Limb (tissue), 2 donors: Measurements from ENCODE around the gene TMEM163.
A peak's percentile ranks its signal among the peaks of the same experiment; 100 is the strongest.
"Not testable (repeated sequence)": the region's sequence is repeated elsewhere in the genome, so short reads cannot be mapped to it uniquely, and the experiment has no call there.

Experiments
- DNase-seq, 2 donors: peaks; one replicate each; pipeline ENCODE4 v3.0.0-alpha.2; 2016; ENCODE audit errors: extremely low spot score in 2 of 2

TMEM163 gene

DNA sequence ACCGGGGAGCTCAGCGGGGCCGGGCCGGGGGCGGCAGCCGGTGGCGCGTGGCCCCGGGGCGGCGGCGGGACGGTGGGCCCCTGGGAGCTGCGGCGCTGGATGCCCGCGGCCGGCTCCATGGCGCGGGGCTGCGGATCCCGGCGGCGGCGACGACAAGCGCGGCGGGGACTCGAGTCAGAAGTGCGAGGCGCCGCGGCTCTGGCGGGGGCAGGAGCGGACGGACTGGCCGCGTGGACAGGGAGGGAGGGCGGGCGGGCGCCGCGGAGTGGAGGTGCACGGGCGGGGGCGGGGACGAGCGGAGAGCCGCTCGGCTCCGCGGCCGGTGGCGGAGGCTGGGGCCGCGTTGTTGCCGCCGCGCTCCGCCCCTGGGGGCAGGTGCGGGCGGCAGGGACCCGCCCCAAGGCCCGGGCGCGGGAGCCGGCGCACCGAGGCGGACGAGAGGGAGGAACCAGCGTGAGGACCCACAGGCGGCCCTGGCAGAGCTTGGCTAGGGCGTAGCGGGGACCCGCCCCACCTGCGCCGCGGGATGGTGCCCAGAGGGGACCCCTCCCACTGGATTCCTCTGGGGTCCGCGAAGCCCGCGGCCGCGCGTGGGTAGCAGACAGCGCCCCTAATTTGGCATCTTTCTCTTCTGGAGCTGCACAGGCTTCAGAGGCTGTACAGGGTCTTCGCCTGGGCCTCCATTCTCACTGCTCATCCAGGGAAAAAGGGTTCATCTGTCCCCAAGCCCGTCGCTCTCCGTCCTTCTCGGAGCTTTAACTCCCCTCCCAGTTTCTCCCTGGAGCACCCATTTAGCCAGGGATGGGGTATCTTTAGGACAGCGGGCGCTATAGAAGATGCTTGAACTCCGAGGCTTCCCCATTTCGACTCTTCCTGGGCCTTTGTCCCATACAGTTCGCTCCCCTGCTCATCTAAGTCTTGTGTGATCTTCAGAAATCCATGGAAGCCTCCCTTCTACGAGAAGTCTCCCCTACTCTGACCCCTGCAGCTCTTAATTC is at the start of gene TMEM163:
Gene TMEM163 (minus strand): TSS at position 184 of the 998 bp plus-strand sequence.
- peak in 1 of 2 donors; percentile 55 for DNase-seq

DNA sequence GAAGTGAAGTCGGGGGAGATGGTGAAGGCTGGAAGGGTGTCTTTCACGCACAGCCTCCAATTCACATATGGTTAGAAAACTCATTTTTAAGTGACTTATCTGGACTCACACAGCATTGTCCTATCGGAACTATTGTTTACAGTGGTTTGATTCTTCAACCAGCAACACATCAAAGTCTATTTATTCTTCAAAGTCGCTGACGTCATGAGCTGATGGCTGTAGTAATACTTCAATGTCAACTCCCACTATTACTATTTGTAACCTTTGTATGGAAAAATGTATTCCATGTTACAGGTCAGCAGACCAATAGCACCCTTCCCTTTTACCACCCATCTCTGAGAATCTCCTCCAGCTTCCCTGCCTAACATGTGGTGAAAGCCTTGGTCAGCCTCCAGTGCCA is 47.8 kb upstream of the TMEM163 start:
- no peak for DNase-seq

DNA sequence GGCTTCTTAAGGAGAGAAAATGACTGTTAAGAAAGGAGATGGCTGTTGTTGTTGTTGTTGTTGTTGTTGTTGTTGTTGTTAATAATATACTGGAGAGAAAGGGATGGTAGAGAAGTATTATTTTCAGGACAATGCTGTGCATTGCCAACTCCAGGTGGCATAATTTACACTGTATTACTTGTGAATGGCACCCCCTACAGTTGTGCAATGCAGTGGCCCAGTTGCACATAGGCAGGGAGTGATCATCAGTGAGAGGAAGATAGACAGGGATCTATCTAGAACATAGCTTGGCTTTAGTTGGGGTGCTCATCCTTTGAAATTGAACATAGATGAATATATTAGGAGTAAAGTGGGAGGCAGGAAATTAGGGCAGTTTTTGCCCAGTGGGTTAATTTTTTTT is 47.2 kb upstream of the TMEM163 start:
- no peak for DNase-seq

DNA sequence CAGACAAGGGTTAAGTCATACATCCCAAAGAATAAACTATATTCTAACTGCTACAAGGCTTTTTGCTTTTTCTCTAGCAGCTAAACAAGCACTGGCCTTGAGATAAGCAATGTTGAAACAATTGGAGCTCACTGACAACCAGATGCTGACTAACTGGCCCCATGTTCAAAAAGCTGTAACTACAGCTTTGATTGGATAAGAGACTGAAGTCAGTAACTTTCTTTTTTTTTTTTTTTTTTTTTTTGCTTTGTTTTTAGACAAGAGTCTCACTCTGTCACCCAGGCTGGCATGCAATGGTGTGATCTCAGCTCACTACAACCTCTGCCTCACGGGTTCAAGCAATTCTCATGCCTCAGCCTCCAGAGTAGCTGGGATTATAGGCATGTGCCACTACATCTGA is 45.4 kb upstream of the TMEM163 start:
- no peak for DNase-seq

DNA sequence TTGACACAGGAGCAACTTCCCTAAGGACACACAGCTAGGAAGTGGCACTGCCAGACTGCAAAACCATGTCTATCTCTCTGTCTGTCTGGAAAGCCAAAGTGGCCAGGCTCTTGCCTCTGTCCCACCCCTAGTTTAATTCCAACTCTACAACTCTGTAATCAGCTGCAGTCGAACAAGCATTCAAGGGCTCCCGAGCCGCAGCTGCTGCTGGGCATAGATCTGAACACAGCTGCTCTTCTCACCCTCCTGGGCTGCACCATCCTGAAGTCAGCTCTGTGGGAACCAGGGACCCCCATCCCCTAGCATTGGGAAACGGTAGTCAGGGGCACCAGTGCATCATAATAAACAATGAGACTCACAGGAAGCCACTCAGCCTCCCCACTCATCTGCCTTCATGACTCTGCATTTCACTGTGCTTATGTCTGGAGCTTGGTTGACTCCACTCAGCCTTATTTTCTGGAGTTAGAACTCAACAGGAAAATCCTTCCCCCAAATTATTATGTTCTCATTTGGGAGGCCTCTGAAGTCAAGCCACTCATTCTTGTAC is 44.4 kb upstream of the TMEM163 start:
- no peak for DNase-seq

DNA sequence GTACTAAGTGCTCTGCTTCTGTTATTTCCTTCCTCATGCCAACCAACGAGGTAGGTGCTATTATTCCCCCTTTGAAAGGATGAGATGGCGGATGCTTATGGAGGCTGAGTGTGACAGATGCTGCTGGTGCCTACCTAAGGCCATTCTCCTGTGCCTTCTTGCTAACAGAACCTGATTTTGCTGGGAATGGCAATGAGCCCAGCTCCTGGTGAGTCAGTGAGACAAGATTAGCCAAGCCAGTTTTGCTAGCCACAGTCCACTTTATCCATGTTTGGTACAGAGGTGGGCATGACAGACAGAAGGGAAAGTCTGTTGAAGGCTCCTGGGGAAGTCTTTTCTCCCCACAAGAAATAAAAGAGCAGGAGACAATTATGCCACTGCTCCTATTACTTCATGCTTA is 43.7 kb upstream of the TMEM163 start:
- no peak for DNase-seq

DNA sequence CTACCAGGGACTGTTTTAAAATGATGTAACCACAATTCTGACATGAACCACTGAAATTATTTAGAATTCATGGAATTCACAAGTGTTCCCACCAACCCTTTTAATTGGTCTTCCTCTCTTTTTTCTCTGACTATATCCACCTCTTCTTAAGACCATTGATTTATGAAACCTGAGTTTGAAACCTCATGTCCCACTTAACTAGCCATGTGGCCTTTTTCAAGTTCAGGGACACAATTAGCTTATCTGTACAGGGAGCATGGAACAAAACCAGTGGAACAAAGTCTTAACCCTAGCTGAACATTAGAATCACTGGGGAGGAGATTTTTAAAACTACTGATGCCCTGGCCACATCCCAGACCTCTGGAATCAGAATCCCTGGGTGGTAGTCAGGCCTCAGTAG is 41.6 kb upstream of the TMEM163 start:
- no peak for DNase-seq

DNA sequence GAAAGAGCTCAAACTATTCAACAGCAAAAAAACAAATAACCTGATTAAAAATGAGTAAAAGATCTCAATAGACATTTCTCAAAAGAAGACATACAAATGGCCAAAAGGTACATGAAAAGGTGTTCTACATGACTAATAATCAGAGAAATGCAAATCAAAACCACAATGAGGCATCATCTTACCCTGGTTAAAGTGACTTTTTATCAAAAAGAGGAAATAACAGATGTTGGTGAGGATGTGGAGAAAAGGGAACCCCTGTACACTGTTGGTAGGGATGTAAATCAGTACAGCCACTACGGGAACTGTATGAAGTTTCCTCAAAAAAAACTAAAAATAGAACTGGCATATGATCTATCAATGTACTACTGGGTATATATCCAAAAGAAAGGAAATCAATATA is 39.8 kb upstream of the TMEM163 start:
- DNase-seq = no peak

DNA sequence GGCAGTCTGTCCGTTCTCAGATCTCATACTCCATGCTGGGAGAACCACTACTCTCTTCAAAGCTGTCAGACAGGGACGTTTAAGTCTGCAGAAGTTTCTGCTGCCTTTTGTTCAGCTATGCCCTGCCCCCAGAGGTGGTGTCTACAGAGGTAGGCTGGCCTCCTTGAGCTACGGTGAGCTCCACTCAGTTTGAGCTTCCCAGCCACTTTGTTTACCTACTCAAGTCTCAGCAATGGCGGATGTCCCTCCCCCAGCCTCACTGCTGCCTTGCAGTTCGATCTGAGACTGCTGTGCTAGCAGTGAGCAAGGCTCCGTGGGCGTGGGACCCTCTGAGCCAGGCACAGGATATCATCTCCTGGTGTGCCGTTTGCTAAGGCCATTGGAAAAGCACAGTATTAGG is 33.2 kb upstream of the TMEM163 start:
- DNase-seq = not testable (repeated sequence)

DNA sequence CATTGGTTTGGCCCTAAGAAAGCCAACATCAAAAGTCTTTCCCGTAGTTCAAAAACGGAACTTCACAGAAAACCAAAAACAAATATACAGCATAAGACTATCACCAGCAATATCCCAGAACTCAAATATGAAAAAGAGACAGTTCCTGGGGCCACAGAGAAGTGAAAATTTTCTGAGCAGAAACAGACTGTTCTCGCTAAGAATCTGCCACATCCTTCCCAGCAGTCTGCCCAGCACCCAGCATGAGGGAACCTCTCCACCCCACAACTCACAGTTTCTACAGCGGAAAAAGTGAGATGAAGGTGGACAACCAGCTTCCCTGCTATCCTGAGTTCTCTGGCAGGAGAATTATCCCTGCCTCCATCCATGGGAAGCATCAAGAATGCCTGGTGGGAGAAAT is 26.7 kb upstream of the TMEM163 start:
- no peak for DNase-seq

DNA sequence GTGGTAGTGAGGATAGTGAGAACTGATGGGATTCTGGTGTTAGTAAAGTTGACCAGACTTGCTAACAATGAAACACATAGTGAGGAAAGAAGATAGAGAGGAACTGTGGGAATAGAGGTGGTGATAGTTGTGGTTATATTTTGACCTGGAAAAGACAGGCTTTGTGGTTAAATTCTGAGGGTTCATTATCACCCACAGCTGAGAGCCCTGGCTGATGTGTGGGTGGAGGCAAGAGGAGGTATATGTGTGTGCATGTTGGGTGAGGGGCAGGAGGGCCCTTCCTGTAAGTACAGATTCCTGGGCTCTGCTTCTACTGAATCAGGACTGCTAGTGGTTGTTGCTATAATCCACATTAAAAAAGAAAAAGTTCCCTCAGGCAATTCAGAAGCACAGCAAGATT is 26.2 kb upstream of the TMEM163 start:
- DNase-seq = no peak

DNA sequence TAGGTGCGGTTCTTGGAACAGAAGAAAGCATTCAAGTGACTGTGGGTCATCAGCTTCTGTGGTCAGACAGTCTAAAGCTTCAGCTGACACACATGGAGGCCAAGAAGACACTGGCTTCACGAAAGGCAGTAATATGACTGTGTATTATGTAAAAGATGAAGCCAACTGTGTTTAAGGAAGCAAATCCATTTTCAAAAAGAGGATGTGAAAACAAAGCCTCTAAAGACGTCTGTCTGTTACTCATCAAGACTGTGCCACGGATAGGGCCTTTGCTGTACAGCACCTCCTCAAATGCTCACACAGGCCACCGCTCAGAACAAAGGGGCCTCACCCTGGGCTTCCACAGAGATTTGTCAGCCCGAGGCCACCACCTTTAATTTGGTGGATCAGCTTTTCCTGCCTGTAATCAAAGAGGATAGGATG is 21.1 kb upstream of the TMEM163 start:
- no peak for DNase-seq

DNA sequence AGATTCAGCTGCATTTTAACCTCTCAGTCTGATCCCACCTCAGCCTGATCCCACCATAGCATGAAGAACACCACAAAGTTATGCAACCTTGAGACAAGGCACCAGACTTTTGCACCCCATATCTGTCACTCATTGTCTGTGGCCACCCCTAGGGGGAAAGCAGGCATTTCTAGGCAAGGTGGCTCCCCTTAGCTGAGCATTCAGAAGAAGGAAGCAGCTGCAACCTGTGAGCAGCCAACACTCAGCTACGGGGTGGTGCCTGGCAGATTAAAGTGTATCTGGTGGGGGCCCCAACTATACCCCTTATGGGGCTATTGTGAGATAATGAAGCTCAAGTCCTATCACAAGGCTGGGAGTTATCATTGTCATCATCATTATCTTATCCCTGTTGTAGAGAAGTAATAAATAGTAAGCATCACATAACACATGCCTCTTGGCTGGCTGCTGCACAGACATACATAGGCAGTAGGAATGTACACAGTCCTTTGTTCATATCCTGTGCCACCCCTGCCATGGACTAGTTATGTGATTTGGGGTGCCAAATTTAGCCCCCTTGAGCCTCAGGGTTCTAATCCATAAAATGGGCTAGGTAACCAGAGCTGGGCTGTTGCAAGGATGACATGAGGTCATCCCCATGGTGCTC is 20.6 kb upstream of the TMEM163 start:
- DNase-seq = no peak

DNA sequence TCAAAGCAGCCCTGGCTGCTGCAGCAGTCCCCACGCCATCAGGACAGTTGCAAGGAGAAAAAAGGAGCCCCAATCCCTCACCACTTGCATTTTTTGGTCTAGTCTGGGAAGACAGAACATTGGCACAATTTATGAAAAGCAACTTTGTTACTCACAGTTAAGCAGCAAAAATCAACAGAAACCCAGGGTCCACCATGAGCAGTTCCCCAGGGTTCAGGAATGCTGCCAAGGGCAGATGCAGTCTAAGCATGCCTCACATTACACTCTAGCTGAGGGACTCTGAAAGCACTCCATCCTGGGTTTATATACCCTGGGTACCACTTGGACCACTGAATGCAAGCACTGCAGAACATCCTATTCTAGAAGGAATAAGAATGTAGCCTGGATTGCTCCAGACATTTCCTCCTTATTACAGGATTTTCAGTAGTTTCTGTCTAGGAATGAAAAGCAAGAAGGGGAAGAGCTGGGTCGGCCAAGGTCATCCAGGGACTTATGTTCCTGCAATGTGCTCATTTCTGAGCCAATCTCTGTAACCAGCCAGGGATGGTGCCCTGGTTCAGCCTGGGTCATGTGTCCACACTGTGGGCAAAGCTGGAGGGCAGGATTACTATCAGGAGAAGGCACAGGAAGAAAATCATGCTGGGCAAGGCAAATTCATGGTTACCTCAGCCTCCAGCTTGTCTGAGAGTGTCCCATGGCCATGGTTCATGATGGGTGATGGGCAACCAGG is 19.5 kb upstream of the TMEM163 start:
- no peak for DNase-seq

DNA sequence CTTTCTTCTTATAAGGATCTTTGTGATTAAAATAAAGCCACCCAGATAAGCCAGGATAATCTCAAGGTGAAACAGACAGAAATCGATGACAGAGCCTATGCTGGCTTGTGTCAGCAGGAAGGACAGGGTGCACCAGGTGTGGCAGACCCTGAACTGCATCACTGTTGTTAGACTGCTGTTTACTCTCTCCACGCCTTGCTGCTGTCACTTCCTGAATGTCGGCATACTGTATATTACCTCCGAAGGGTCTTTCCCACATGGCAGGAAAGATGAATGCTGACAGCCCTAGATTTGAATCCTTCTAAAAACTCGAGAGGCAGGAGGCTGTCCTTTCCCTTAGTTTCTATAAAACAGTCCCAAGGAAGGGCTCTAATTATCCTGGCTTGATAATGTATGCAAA is 18.9 kb upstream of the TMEM163 start:
- no peak for DNase-seq

DNA sequence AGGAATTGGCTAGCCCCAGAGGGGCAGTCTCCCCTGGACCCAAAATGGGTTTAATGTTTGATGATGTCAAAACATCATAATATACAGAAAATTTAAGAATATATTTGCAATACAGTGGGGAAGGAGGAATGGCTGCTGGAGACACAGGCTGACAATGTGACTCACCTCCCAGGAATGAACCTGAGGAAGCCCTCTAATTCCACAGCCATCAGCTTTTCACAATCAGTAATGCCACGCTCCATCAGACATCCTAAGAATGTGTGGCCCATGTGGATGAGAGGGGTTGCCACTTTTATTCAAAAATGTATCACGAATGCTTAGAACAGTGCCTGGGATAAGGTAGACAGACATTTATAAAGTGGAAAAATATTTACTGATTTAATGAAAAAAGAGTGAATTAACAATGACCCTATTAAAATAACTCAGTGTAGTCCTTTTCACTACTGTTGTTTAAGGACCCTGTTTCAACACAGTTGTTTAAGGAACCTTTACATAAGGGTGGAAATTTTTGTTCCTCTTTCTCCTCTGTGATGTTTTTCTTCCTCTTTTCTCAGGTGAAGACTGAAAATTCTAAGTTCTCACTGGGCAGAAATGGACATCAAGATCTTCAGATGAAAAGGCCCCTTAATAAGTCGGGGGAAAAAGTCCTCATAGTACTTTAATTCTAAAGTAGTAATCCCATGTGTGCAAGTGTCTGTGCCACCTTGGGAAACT is 17.5 kb upstream of the TMEM163 start:
- no peak for DNase-seq

DNA sequence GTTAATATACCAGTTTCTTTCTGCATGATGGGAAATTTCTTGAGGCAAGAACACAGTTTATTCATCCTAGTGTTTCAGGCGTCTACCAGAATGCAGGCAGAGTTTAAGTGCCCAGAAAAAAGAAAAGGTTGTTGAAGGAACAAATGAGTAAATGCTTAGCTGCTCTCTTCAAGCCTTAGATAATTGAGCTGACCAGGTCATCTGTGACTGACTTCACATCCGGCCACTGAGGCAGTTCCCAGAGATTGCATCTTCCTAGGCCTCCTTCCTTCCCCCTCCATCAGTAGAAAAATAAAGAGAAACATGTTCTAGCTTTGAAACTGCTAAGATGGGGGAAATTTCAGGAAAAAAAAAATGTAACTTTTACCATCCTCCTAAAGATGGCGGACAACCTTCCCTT is 9.4 kb upstream of the TMEM163 start:
- DNase-seq = no peak

DNA sequence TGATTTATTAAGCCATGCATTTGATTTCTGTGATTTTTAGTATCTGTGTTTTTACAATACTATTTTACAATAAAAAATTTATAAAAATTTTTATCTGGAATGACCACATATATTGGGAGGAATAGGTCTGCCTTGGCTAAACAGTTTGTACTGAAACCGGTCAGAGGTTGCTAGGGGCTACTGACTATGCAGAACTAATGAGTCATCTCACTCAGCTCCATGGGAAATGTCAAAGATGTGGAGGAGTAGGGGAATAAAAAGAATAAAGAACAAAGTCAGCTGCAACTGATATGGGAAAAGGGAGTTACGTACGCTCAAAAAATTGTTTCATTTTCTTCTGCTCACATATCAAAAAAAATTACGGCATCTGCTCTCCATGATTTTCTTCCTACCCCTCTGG is 8.6 kb upstream of the TMEM163 start:
- DNase-seq = no peak

DNA sequence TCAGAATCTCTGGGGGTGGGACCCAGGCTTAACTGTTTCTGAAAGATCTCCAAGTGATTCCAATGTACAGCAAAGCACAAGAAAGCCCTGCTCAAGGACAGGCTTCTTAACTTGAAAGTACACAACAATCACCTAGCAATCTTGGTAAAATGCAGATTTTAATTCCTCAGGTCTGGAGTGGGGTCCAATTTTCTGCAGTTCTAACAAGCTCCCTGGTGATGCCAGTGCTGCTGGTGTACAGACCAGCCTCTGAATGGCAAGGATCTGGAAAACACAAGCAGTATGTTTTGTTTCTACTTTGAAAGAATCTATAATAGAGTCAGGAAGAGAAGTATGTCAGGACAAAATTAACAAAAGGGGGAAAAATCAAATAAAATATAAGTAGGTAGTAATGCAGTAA is 7.8 kb upstream of the TMEM163 start:
- DNase-seq = no peak

DNA sequence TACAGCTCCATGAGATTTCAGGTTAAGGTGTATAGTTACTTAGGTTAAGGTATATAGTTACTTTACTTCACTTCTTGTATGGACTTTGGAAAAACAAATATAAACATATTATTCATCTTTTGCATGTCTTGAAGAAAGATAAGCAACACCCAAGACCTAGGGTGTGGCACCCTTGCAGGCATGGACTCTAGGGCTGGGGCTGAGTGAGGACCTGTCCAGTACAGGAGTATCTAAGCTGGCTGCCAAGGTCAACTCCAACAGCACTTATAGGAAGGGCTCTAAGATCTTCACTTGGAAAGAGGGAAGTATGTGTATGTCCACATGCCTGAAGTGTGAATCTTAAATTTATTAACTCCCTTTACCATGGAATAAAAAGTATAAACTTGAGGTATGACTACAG is 7.1 kb upstream of the TMEM163 start:
- no peak for DNase-seq

DNA sequence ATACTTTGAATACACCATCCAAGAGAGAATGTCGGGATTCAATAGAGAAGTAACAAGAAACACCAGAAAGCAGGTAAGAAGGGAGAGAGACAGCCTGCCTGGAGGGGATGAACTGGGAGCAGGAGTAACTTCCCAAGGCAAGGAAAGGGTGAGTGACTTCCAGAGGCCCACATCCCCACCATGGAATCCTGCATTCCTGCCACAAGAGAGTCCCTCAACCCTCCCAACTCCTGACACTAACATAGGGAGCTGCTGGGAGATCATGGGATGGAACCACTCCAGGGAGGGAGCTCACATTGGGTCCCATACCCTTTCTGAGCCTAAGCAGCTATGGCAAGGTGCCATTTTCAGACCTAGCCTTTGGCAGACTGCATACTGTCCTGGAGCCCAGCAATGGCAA is 5.5 kb upstream of the TMEM163 start:
- DNase-seq = no peak
